Progenitor cell of endocrine pancreas (in vitro differentiated cells): ENCODE results near the gene ZNF565. TPM values are rescaled to one million over a fixed set of nuclear protein-coding genes. Genes with fewer than 3 reads are reported as not detected.

Experiments
- DNase-seq: peaks from one replicate; pipeline ENCODE4 v3.0.0; 2021; ENCODE audit warnings: low spot score; ENCODE audit not compliant: unreplicated experiment
- H3K27ac Mint-ChIP-seq: 2 replicates; pipeline ENCODE4 v1.8.0; 2021; ENCODE audit warnings: mild to moderate bottlenecking, moderate library complexity, mixed read lengths
- H3K27me3 Mint-ChIP-seq: 2 replicates; pipeline ENCODE4 v1.8.0; 2021; ENCODE audit warnings: mixed read lengths
- H3K36me3 Mint-ChIP-seq: 2 replicates; pipeline ENCODE4 v1.8.0; 2022; ENCODE audit warnings: mixed read lengths; ENCODE audit not compliant: insufficient read depth
- H3K4me1 Mint-ChIP-seq: 2 replicates; pipeline ENCODE4 v1.8.0; 2021; ENCODE audit warnings: low read depth, mixed read lengths
- H3K4me3 Mint-ChIP-seq: 2 replicates; pipeline ENCODE4 v1.8.0; 2021; ENCODE audit warnings: low read depth, mild to moderate bottlenecking, moderate library complexity, mixed read lengths
- H3K9me3 Mint-ChIP-seq: 2 replicates; pipeline ENCODE4 v1.8.0; 2021; ENCODE audit warnings: low read depth, mixed read lengths
- total RNA-seq: library from RNA; stranded (reverse); gene quantifications from 2 replicates; pipeline ENCODE4 v1.2.1, GENCODE V29; 2021
- TF ChIP-seq, protein P1 (sequence below): fragments of 200-600 bp; sonication (generic); IDR thresholded peaks from one replicate; pipeline ENCODE4 v1.5.0; 2021; ENCODE audit warnings: antibody characterized with exemption, mild to moderate bottlenecking; ENCODE audit not compliant: unreplicated experiment

ZNF565 gene
- total RNA-seq, 1 donor from 2014 or later = 8.2 TPM

DNA sequence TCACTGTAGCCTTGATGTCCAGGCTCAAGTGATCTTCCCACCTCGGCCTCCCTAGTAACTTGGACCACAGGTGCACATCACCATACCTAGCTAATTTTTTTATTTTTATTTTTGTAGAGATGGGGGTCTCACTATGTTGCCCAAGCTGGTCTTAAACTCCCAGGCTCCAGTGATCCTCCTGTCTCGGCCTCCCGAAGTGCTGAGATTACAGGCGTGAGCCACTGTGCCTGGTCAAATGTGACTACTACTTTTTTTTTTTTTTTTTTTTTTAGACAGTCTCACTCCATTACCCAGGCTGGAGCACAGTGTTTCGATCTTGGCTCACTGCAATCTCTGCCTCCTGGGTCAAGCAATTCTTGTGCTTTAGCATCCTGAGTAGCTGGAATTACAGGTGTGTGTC lies 41.6 kb downstream of the ZNF565 start:
- H3K4me3 Mint-ChIP-seq = no peak overlapping the region
- no peaks in the 10 kb centered on the region for H3K27me3 Mint-ChIP-seq
- no peak for DNase-seq
- TF ChIP-seq, protein P1, sequence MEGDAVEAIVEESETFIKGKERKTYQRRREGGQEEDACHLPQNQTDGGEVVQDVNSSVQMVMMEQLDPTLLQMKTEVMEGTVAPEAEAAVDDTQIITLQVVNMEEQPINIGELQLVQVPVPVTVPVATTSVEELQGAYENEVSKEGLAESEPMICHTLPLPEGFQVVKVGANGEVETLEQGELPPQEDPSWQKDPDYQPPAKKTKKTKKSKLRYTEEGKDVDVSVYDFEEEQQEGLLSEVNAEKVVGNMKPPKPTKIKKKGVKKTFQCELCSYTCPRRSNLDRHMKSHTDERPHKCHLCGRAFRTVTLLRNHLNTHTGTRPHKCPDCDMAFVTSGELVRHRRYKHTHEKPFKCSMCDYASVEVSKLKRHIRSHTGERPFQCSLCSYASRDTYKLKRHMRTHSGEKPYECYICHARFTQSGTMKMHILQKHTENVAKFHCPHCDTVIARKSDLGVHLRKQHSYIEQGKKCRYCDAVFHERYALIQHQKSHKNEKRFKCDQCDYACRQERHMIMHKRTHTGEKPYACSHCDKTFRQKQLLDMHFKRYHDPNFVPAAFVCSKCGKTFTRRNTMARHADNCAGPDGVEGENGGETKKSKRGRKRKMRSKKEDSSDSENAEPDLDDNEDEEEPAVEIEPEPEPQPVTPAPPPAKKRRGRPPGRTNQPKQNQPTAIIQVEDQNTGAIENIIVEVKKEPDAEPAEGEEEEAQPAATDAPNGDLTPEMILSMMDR = no peak
- no peaks in the 10 kb centered on the region for H3K9me3 Mint-ChIP-seq
- H3K36me3 Mint-ChIP-seq = no peaks in the 10 kb centered on the region
- H3K4me1 Mint-ChIP-seq = peaks cover 4% of the 10 kb centered on the region
- no peak overlapping the region for H3K27ac Mint-ChIP-seq

DNA sequence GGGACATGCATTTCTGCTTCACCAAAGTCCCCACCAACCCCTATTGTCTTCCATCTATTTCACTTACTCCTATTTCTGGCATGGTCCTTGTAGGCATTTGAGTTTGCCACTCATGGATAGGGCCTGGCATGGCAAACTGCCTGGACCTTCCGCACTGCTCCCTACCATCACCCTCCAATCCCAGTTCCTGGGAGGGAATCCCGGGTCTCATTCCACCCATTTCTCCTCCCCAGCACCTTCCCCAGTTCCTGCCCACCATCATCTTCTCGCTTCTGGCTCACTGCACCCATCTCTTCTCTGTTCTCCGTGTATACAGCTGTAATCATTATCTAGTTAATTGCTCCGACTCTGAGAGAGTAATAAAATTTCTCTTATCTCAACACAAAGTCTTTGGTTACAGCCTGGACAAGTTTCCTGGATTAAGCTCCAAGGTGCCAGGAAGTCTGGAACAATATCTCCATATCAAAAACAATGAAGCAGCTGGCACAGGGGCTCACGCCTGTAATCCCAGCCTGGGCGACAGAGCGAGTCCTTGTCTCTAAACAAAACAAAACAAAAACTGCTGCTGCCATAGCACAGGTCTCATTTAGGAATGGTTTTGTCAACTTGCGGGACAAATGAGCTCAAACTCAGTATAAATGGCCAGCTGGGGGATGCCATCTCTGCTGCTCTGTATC lies 45.2 kb downstream of the ZNF565 start:
- H3K36me3 Mint-ChIP-seq = peaks cover 2% of the 10 kb centered on the region
- H3K27me3 Mint-ChIP-seq = no peaks in the 10 kb centered on the region
- H3K4me3 Mint-ChIP-seq = no peak overlapping the region
- TF ChIP-seq, protein P1 = no peak
- H3K9me3 Mint-ChIP-seq = no peaks in the 10 kb centered on the region
- DNase-seq = no peak
- H3K4me1 Mint-ChIP-seq = peaks cover 4% of the 10 kb centered on the region
- H3K27ac Mint-ChIP-seq = no peak overlapping the region

DNA sequence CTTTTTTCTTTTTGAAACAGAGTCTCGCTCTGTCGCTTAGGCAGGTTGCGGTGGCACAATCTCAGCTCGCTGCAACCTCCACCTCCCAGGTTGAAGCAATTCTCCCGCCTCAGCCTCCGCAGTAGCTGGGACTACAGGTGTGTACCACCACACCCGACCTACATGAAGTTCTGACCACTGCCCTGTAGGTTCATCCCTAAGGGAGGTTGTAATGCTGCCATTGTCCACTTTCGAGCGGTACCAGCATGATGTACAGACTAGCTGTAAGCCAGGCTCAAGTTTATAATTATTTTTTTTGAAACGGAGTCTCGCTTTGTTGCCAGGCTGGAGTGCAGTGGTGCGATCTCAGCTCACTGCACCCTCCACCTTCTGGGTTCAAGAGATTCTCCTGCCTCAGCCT lies 50.7 kb downstream of the ZNF565 start:
- TF ChIP-seq, protein P1 = no peak
- no peak overlapping the region for H3K27ac Mint-ChIP-seq
- DNase-seq = no peak
- H3K36me3 Mint-ChIP-seq = peaks cover 13% of the 10 kb centered on the region
- peaks cover 2% of the 10 kb centered on the region for H3K4me1 Mint-ChIP-seq
- no peak overlapping the region for H3K4me3 Mint-ChIP-seq
- peaks cover 4% of the 10 kb centered on the region for H3K27me3 Mint-ChIP-seq
- H3K9me3 Mint-ChIP-seq = no peaks in the 10 kb centered on the region

DNA sequence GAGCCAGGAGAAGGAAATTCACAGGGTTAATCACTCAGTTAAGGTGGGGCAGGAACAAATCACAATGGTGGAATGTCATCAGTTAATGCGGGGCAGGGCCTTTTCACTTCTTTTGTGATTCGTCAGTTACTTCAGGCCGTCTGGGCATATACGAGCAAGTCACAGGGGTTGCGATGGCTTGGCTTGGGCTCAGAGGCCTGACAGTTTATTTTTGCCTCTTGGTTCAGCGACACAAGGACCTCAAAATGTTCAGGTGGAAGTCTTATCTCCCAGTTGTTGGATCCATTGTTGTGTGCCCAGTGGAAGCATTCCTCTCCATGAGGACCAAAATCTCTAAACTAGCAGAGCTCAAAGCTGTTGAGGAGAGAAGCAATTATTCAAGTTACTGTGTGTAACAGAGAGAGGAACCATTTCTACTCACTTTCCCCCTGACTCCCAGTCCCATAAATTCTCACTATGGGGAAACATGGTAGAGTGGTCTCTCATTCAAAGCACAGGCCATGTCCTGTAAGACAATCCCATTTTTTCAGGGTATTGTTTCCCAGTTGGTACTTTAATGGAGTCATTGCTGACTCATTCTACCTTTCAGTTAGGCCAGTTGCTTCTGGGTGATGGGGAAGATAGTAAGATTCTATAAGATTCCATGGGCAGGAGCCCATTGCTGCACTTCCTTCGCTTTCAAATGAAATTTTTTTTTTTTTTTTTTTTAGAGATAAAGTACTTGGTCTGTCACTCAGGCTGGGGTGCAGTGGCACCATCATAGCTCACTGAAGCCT lies 53.5 kb downstream of the ZNF565 start:
- no peak overlapping the region for H3K4me3 Mint-ChIP-seq
- H3K27me3 Mint-ChIP-seq = peaks cover 7% of the 10 kb centered on the region
- TF ChIP-seq, protein P1 = no peak
- no peaks in the 10 kb centered on the region for H3K9me3 Mint-ChIP-seq
- H3K27ac Mint-ChIP-seq = no peak overlapping the region
- H3K36me3 Mint-ChIP-seq = peaks cover 12% of the 10 kb centered on the region
- DNase-seq = no peak
- H3K4me1 Mint-ChIP-seq = peaks cover 8% of the 10 kb centered on the region

DNA sequence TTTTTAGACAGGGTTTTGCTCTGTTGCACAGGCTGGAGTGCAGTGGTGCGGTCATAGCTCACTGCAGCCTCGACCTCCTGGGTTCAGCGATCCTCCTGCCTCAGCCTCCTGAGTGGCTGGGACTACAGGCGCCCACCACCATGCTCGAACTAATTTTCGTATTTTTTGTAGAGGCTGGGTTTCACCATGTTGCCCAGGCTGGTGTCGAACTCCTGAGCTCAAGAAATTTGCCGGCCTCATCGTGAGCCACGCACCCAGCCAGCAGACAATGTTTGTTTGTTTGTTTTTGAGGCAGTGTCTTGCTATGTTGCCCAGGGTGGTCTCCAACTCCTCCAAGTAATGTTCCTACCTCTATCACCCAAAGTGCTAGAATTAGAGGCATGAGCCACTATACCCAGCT lies 61.3 kb downstream of the ZNF565 start:
- H3K27me3 Mint-ChIP-seq = no peaks in the 10 kb centered on the region
- no peaks in the 10 kb centered on the region for H3K9me3 Mint-ChIP-seq
- peaks cover 11% of the 10 kb centered on the region for H3K36me3 Mint-ChIP-seq
- H3K27ac Mint-ChIP-seq = no peak overlapping the region
- TF ChIP-seq, protein P1 = no peak
- H3K4me3 Mint-ChIP-seq = no peak overlapping the region
- no peak for DNase-seq
- peaks cover 15% of the 10 kb centered on the region for H3K4me1 Mint-ChIP-seq
